GM19351 (cell line): ENCODE measurements around the gene TNRC6B.
"Not testable (repeated sequence)": the region's sequence is repeated elsewhere in the genome, so short reads cannot be mapped to it uniquely, and the experiment has no call there.

Experiments used
- ATAC-seq: cut with Tn5 transposase; IDR thresholded peaks from one replicate; pipeline ENCODE4 v1.9.1; 2021; ENCODE audit warnings: mild to moderate bottlenecking, moderate library complexity; ENCODE audit not compliant: unreplicated experiment

TNRC6B gene

GRCh38 chr22:40181323-40181722 is 3.6 kb downstream of the TNRC6B start:
- no peak for ATAC-seq

GRCh38 chr22:40182231-40182835 is 4.6 kb downstream of the TNRC6B start:
- ATAC-seq: no peak

GRCh38 chr22:40183029-40183581 is 5.4 kb downstream of the TNRC6B start:
- no peak for ATAC-seq

GRCh38 chr22:40183603-40184002 is 5.9 kb downstream of the TNRC6B start:
- not testable (repeated sequence) for ATAC-seq

- ATAC-seq: no peak
Observed at GRCh38 chr22:40187389-40187788, 9.7 kb downstream of the TNRC6B start.

- no peak for ATAC-seq
Observed at GRCh38 chr22:40189997-40190396, 12.3 kb downstream of the TNRC6B start.

GRCh38 chr22:40190501-40190900 is 12.8 kb downstream of the TNRC6B start:
- ATAC-seq: no peak

- ATAC-seq: no peak
Observed at GRCh38 chr22:40193429-40194421, 16.0 kb downstream of the TNRC6B start.

- ATAC-seq: no peak
Observed at GRCh38 chr22:40194656-40195055, 16.9 kb downstream of the TNRC6B start.

GRCh38 chr22:40196628-40197360 is 19.1 kb downstream of the TNRC6B start:
- ATAC-seq: no peak

- not testable (repeated sequence) for ATAC-seq
Observed at GRCh38 chr22:40197421-40197820, 19.7 kb downstream of the TNRC6B start.

GRCh38 chr22:40198733-40199132 is 21.0 kb downstream of the TNRC6B start:
- no peak for ATAC-seq

GRCh38 chr22:40199223-40199622 is 21.5 kb downstream of the TNRC6B start:
- ATAC-seq: no peak

- no peak for ATAC-seq
Observed at GRCh38 chr22:40199852-40200251, 22.1 kb downstream of the TNRC6B start.

- ATAC-seq: no peak
Observed at GRCh38 chr22:40200795-40201530, 23.2 kb downstream of the TNRC6B start.

- no peak for ATAC-seq
Observed at GRCh38 chr22:40202225-40202944, 24.7 kb downstream of the TNRC6B start.

GRCh38 chr22:40203572-40203971 is 25.8 kb downstream of the TNRC6B start:
- ATAC-seq: no peak

GRCh38 chr22:40204321-40205116 is 26.8 kb downstream of the TNRC6B start:
- no peak for ATAC-seq

- no peak for ATAC-seq
Observed at GRCh38 chr22:40206561-40206960, 28.8 kb downstream of the TNRC6B start.
